AG04450 (cell line): Measurements from ENCODE around the gene NTNG2. TPM values are rescaled to one million over a fixed set of nuclear protein-coding genes. Genes with fewer than 3 reads are reported as not detected.

Experiments
- CTCF ChIA-PET: fragments of 300-600, 350-600 bp; formaldehyde crosslinking; extraction: SDS; loops from one replicate; lab custom pipeline; 2022; ENCODE audit warnings: antibody characterized with exemption, inconsistent platforms; lab: Charles Lee
- POLR2A ChIA-PET: fragments of 350-600 bp; formaldehyde crosslinking; extraction: SDS; loops from one replicate; lab custom pipeline; 2021; ENCODE audit warnings: antibody characterized with exemption, inconsistent platforms; lab: Yijun Ruan, JAX
- DNase-seq: peaks from one replicate; pipeline ENCODE4 v3.0.0-alpha.2; 2011; ENCODE audit warnings: low read depth, low spot score
- H3K27ac ChIP-seq: one replicate; pipeline ENCODE4 v1.5.1; 2012; ENCODE audit warnings: low read depth, low read length, control low read depth
- H3K27me3 ChIP-seq: one replicate; pipeline ENCODE4 v1.6.0; 2012; ENCODE audit warnings: low read length; ENCODE audit not compliant: control insufficient read depth, insufficient read depth
- H3K4me3 ChIP-seq: 2 replicates; pipeline ENCODE4 v1.5.1; 2011; ENCODE audit warnings: mild to moderate bottlenecking, low read depth, low read length, control low read depth
- H3K9me3 ChIP-seq: 2 replicates; pipeline ENCODE4 v1.5.1; 2012; ENCODE audit warnings: low read length; ENCODE audit not compliant: control insufficient read depth, insufficient read depth
- CTCF ChIP-seq: IDR thresholded peaks from 2 replicates; pipeline ENCODE4 v1.5.1; 2011; ENCODE audit warnings: low read depth, low read length, control low read depth, inconsistent platforms
- polyA plus RNA-seq: library from polyadenylated mRNA; depleted of rRNA; stranded (reverse); fragments of >200 nt; gene quantifications from 2 replicates; pipeline ENCODE4 v1.2.3, GENCODE V29; 2011

Gene NTNG2
- polyA plus RNA-seq, 1 experiment = 0.93 TPM

DNA sequence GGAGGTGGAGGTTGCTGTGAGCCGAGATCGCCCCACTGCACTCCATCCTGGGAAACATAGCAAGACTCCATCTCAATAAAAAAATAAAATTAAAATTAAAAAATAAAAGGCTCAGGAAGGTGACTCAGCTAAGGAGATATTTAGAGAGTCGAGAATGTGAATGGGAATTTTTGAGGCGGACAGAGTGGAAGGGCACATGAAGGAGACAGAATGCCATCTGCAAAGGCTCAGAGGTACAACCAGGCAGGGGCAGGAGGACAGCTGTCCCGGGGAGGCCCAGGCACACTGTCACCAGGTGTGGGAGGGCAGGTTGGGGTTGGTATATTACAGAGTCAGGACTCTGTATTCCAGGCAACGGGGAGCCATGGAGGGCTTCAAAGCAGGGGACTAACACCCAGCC is 35.5 kb downstream of the NTNG2 start:
- ChIA-PET POLR2A (no interaction called here), CTCF (interaction anchor here (1.5 kb wide), 1 partner anchor 39 kb away, joined by 4 read pairs; no protein-coding TSS in a partner anchor)
- peaks cover 14% of the 10 kb centered on the region for H3K9me3 ChIP-seq
- DNase-seq = no peak
- H3K27ac ChIP-seq = no peak overlapping the region
- no peak for TF ChIP-seq CTCF
- peaks cover 23% of the 10 kb centered on the region for H3K27me3 ChIP-seq
- H3K4me3 ChIP-seq = no peak overlapping the region

DNA sequence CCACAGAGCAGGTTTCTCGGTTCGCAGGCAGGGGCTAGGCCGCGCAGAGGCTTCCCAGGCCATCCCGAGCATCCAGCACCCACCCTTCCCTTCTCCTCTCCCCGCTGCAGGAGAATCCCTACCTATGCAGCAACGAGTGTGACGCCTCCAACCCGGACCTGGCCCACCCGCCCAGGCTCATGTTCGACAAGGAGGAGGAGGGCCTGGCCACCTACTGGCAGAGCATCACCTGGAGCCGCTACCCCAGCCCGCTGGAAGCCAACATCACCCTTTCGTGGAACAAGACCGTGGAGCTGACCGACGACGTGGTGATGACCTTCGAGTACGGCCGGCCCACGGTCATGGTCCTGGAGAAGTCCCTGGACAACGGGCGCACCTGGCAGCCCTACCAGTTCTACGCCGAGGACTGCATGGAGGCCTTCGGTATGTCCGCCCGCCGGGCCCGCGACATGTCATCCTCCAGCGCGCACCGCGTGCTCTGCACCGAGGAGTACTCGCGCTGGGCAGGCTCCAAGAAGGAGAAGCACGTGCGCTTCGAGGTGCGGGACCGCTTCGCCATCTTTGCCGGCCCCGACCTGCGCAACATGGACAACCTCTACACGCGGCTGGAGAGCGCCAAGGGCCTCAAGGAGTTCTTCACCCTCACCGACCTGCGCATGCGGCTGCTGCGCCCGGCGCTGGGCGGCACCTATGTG is 36.1 kb downstream of the NTNG2 start:
- CTCF ChIA-PET = interaction anchor here (1.5 kb wide), 1 partner anchor 38 kb away, joined by 4 read pairs; no protein-coding TSS in a partner anchor
- no peak overlapping the region for H3K4me3 ChIP-seq
- DNase-seq = no peak
- H3K9me3 ChIP-seq = peaks cover 14% of the 10 kb centered on the region
- H3K27me3 ChIP-seq = peaks cover 30% of the 10 kb centered on the region
- POLR2A ChIA-PET = no interaction called here
- no peak for TF ChIP-seq CTCF
- no peak overlapping the region for H3K27ac ChIP-seq

DNA sequence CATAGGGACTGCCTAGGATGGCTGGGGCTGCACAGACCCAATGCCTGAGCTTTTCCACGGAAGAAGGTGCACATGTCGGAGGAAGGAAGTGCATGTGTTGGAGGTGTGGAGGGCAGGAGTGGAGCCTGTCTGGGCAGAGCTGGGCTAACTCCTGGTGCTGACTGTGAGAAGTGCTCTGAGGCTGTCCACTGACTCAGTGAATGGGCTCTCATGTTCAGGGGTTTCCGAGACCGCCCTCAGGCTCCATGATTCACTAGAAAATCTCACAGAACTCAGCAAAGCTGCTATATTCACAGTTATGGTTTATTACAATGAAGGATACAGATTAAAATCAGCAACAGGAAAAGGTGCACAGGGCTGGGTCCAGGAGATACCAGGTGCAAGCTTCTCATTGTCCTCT is 37.2 kb downstream of the NTNG2 start:
- ChIA-PET POLR2A (no interaction called here), CTCF (no interaction called here)
- peaks cover 40% of the 10 kb centered on the region for H3K27me3 ChIP-seq
- TF ChIP-seq CTCF = no peak
- no peak for DNase-seq
- H3K27ac ChIP-seq = no peak overlapping the region
- peaks cover 14% of the 10 kb centered on the region for H3K9me3 ChIP-seq
- H3K4me3 ChIP-seq = no peak overlapping the region

DNA sequence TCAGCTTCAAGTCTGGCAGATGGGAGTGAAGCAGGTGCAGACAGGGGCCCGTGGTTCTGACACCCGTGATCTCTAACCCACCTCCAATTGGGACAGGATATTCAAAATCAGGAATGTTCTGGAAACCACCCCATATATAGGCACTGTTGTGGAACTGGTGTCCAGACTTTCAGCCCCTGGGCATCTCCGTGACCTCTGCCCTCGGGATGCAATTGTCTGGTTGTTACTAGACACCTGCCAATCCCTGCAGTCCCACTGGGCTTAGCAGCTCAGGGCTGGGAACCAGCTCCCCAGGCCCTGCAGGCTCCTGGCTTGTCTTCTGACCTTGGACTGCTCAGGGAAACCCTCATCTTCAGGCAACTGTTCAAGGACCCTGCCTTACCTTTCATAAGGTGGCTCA is 38.8 kb downstream of the NTNG2 start:
- ChIA-PET CTCF (interaction anchor here (0.9 kb wide), 1 partner anchor 30 kb away, joined by 3 read pairs; no protein-coding TSS in a partner anchor), POLR2A (no interaction called here)
- peaks cover 53% of the 10 kb centered on the region for H3K27me3 ChIP-seq
- TF ChIP-seq CTCF = no peak
- no peak for DNase-seq
- no peak overlapping the region for H3K27ac ChIP-seq
- no peak overlapping the region for H3K4me3 ChIP-seq
- H3K9me3 ChIP-seq = peaks cover 19% of the 10 kb centered on the region

DNA sequence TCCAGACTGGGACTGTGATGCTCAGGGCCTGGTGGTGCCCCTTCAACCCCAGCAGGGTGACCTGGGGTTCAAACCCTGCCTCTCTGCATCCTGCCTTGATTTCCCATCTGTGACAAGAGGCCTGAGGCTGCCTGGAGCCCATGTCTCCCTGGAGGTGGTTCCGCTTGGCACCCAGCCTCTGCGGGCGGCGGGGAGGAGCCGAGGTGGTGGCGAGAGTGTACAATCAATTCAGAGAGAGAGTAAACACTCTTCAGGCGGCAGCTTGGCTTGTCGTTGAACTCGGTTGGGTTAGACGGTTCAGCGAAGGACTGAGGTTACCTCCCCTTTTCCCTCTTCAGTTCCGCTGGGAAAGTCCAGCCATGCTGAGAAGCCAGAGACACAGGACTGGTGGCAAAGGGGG is 39.3 kb downstream of the NTNG2 start:
- TF ChIP-seq CTCF = no peak
- Histone ChIP-seq H3K9me3 (peaks cover 19% of the 10 kb centered on the region), H3K4me3 (no peak overlapping the region), H3K27ac (no peak overlapping the region), H3K27me3 (peaks cover 53% of the 10 kb centered on the region)
- ChIA-PET POLR2A (no interaction called here), CTCF (no interaction called here)
- DNase-seq = no peak
